HCT116 (cell line): Measurements from ENCODE around the gene SOX6. TPM values are rescaled to one million over a fixed set of nuclear protein-coding genes. Genes with fewer than 3 reads are reported as not detected.

Experiments used
- ATAC-seq: fragments of 200-7000 bp; cut with Tn5 transposase; 2 replicates; pipeline ENCODE4 v1.9.1; 2020; ENCODE audit warnings: mild to moderate bottlenecking, moderate library complexity
- BruUV-seq: library from RNA; stranded (reverse); fragments of 400-500 nt; replicated peaks from 2 replicates; lab custom pipeline; 2021; lab: Mats Ljungman, UMichigan
- CTCF ChIA-PET: fragments of 300-600 bp; sonication (Branson Sonifier 250); formaldehyde crosslinking; loops from one replicate; lab custom pipeline; 2021; ENCODE audit warnings: antibody characterized with exemption; lab: Charles Lee
- POLR2A ChIA-PET: fragments of 300-600, 350-600 bp; sonication (Branson Sonifier 250); formaldehyde crosslinking; loops from one replicate; lab custom pipeline; 2021; ENCODE audit warnings: antibody characterized with exemption; lab: Charles Lee
- RAD21 ChIA-PET, 2 experiments: fragments of 300-600 bp; sonication (Branson Sonifier 250); formaldehyde crosslinking; loops; one replicate each; lab custom pipeline; 2023; ENCODE audit warnings: low total read pairs in 2 of 2; ENCODE audit not compliant: uncharacterized antibody in 2 of 2, unreplicated experiment in 2 of 2, low non-redundant PET in 1 of 2; lab: Charles Lee
- DNase-seq: peaks from one replicate; pipeline ENCODE4 v3.0.0-alpha.2; 2010; ENCODE audit warnings: low read depth, low spot score
- H2AFZ ChIP-seq: fragments of 200-600 bp; shearing (Covaris generic), sonication (generic); 2 replicates; pipeline ENCODE4 v1.6.1; 2017; ENCODE audit warnings: low read depth, mixed run types, mixed read lengths, antibody characterized with exemption, low read length; ENCODE audit not compliant: poor library complexity, severe bottlenecking
- H3K27ac ChIP-seq: 2 replicates; pipeline ENCODE4 v1.5.1; 2012; ENCODE audit warnings: low read depth, low read length
- H3K27me3 ChIP-seq: fragments of 200-600 bp; sonication (generic); 2 replicates; pipeline ENCODE4 v1.6.1; 2016; ENCODE audit warnings: mixed run types, low read length, mixed read lengths; ENCODE audit not compliant: insufficient read depth
- H3K36me3 ChIP-seq, 2 experiments: fragments of 200-500 bp in 1 of 2; fragments of 200-600 bp in 1 of 2; sonication (Bioruptor generic) in 1 of 2; sonication (generic) in 1 of 2; 2 replicates each; pipeline versions ENCODE4 v1.5.1 to v1.6.1; 2014 to 2016; ENCODE audit warnings: low read length in 2 of 2, inconsistent platforms in 1 of 2, mixed read lengths in 1 of 2, mixed run types in 1 of 2; ENCODE audit not compliant: insufficient read depth in 2 of 2, control insufficient read depth in 1 of 2
- H3K4me1 ChIP-seq, 2 experiments: fragments of 200-600 bp in 1 of 2; sonication (generic) in 1 of 2; 2 replicates each; pipeline versions ENCODE4 v1.5.1 to v1.6.1; 2012 to 2017; ENCODE audit warnings: low read length in 2 of 2, inconsistent platforms in 1 of 2, mild to moderate bottlenecking in 1 of 2, mixed read lengths in 1 of 2, mixed run types in 1 of 2, moderate library complexity in 1 of 2; ENCODE audit not compliant: insufficient read depth in 2 of 2, control insufficient read depth in 1 of 2
- H3K4me2 ChIP-seq: fragments of 200-600 bp; sonication (generic); 2 replicates; pipeline ENCODE4 v1.6.1; 2017; ENCODE audit warnings: mixed run types, low read length, mixed read lengths
- H3K4me3 ChIP-seq, 2 experiments: fragments of 200-600 bp in 1 of 2; sonication (generic) in 1 of 2; replicated peaks in 1 of 2; 2 replicates each; pipeline ENCODE4 v1.5.1; 2011 to 2016; ENCODE audit warnings: low read length in 2 of 2, control low read depth in 1 of 2, low read depth in 1 of 2, mild to moderate bottlenecking in 1 of 2, mixed read lengths in 1 of 2, mixed run types in 1 of 2
- H3K79me2 ChIP-seq: fragments of 200-600 bp; sonication (generic); 2 replicates; pipeline ENCODE4 v1.6.1; 2017; ENCODE audit warnings: mild to moderate bottlenecking, mixed run types, low read length, moderate library complexity, mixed read lengths; ENCODE audit not compliant: insufficient read depth
- H3K9ac ChIP-seq: fragments of 200-600 bp; sonication (generic); 2 replicates; pipeline ENCODE4 v1.6.1; 2016; ENCODE audit warnings: low read length, mixed read lengths
- H3K9me2 ChIP-seq: fragments of 200-600 bp; sonication (generic), shearing (Covaris generic); 2 replicates; pipeline ENCODE4 v1.6.1; 2017; ENCODE audit warnings: mixed run types, mild to moderate bottlenecking, moderate library complexity; ENCODE audit not compliant: insufficient read depth
- H3K9me3 ChIP-seq, 2 experiments: fragments of 200-500 bp in 1 of 2; fragments of 200-600 bp in 1 of 2; sonication (Bioruptor generic) in 1 of 2; sonication (generic) in 1 of 2; 2 replicates each; pipeline ENCODE4 v1.6.1; 2014 to 2017; ENCODE audit warnings: low read length in 2 of 2, mixed read lengths in 2 of 2, inconsistent platforms in 1 of 2, low read depth in 1 of 2, mild to moderate bottlenecking in 1 of 2, mixed run types in 1 of 2, moderate library complexity in 1 of 2; ENCODE audit not compliant: control insufficient read depth in 1 of 2, insufficient read depth in 1 of 2
- H4K20me1 ChIP-seq: fragments of 200-600 bp; sonication (generic), shearing (Covaris generic); 2 replicates; pipeline ENCODE4 v1.6.1; 2017; ENCODE audit warnings: mixed run types, mild to moderate bottlenecking, moderate library complexity; ENCODE audit not compliant: insufficient read depth
- EGR1 ChIP-seq: IDR thresholded peaks from 2 replicates; pipeline ENCODE4 v1.6.1; 2012; ENCODE audit warnings: low read depth
- ELF1 ChIP-seq: IDR thresholded peaks from 2 replicates; pipeline ENCODE4 v1.6.1; 2012; ENCODE audit warnings: low read depth, borderline replicate concordance
- FOSL1 ChIP-seq: IDR thresholded peaks from 2 replicates; pipeline ENCODE4 v1.6.1; 2012; ENCODE audit warnings: low read depth
- JUND ChIP-seq: IDR thresholded peaks from 2 replicates; pipeline ENCODE4 v1.6.1; 2012
- intact Hi-C: fragments of 100-400 bp; cut with micrococcal nuclease; formaldehyde crosslinking; loops from 2 replicates; pipeline ENCODE4 v1.10.0; 2022
- total RNA-seq: library from RNA; stranded (reverse); gene quantifications from one replicate; pipeline ENCODE4 v1.2.1, GENCODE V29; 2021; ENCODE audit not compliant: unreplicated experiment
- TF ChIP-seq, protein P1 (sequence below): IDR thresholded peaks from 2 replicates; pipeline ENCODE4 v1.6.1; 2012

The SOX6 gene
- total RNA-seq, 1 experiment from 2014 or later, result 0.81 TPM

DNA sequence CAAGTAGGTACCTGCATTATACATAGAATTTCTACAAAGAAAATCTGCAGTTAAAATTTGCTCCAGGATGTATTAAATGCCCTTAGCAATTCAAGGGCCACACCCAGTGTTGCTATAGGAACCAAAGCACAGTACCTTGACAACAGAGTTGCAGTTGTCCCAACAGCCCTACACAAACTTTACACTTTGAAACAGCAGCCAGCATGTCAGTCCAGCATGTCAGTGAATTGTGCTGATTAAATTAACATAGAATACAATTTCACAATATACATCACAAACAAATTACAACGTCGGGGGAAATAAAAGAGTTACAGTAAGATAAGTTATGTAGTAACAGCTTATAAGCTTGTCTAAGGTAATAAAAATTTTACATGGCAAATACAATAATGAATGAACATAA lies 389.2 kb downstream of the SOX6 start:
- Histone ChIP-seq H4K20me1 (no peaks in the 10 kb centered on the region), H3K27me3 (no peaks in the 10 kb centered on the region), H3K27ac (no peak overlapping the region), H3K9me3 (no peaks in the 10 kb centered on the region), H3K4me2 (no peak overlapping the region), H3K4me1 (peaks cover 2 to 8% of the 10 kb centered on the region in 2 experiments; a peak in 2 of 4 replicates), H3K4me3 (no peak overlapping the region), H2AFZ (no peak overlapping the region), H3K79me2 (no peaks in the 10 kb centered on the region), H3K36me3 (no peaks in the 10 kb centered on the region), H3K9me2 (no peaks in the 10 kb centered on the region), H3K9ac (no peak overlapping the region)
- intact Hi-C loops, result no loop called here
- RAD21 ChIA-PET, result no interaction called here
- POLR2A ChIA-PET, result no interaction called here
- CTCF ChIA-PET, result interaction anchor here (2.6 kb wide), 1 partner anchor 21 kb away, joined by 11 read pairs; no protein-coding TSS in a partner anchor
- TF ChIP-seq EGR1, result no peak
- TF ChIP-seq ELF1, result no peak
- BruUV-seq, result no TSS peak
- DNase-seq (no peak), ATAC-seq (no peak)

DNA sequence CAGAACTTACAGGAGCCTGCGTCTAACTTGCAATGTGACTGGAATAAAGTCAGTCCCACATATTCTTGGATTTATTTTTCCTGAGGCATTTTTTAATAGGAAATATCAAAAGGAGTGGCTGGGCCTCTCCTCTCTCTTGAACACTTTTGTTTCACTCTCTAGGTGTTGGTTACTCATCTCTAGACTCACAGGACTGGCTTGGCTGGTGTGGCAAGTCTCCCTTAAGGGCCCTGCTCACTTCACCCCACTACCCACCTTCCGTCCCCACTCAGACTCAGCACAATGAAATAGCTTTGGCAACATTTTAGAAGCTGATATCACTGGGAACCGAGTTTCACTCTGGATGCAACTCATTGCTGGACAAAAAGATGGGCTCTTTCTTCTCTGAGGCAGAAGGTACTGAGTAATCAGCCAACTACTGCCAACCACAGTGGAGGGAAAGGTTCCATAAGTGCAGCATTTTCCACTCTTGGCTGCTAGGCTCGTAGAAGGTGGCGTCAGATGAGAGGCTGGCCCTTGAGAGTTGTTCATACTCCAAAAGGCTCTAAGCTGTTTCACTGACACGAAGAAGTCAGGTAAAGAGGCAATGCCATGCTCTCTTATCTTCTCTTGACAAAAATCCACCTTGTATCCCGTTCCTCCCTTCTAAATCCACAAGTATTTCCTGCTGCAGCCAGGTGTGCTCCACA lies 390.6 kb downstream of the SOX6 start:
- no peak for TF ChIP-seq JUND
- no peak for TF ChIP-seq FOSL1
- TF ChIP-seq, protein P1, sequence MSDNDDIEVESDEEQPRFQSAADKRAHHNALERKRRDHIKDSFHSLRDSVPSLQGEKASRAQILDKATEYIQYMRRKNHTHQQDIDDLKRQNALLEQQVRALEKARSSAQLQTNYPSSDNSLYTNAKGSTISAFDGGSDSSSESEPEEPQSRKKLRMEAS, result no peak
- Histone ChIP-seq H3K4me3 (no peak overlapping the region), H3K36me3 (no peaks in the 10 kb centered on the region), H2AFZ (no peak overlapping the region), H3K79me2 (no peaks in the 10 kb centered on the region), H3K27me3 (no peaks in the 10 kb centered on the region), H3K4me2 (no peak overlapping the region), H3K9me2 (no peaks in the 10 kb centered on the region), H3K27ac (no peak overlapping the region), H3K9ac (no peak overlapping the region), H3K9me3 (no peaks in the 10 kb centered on the region), H4K20me1 (no peaks in the 10 kb centered on the region), H3K4me1 (peaks cover 2 to 8% of the 10 kb centered on the region in 2 experiments; a peak in 2 of 4 replicates)
- DNase-seq (no peak), ATAC-seq (no peak)
- ChIA-PET CTCF (no interaction called here), RAD21 (no interaction called here), POLR2A (no interaction called here)
- intact Hi-C loops, result no loop called here
- BruUV-seq, result no TSS peak
